COLO668 (cell line): ENCODE data around the gene KIF13A.
"Not testable (repeated sequence)": the region's sequence is repeated elsewhere in the genome, so short reads cannot be mapped to it uniquely, and the experiment has no call there.

Experiments used
- DNase-seq: peaks from one replicate; lab custom pipeline; 2025; ENCODE audit not compliant: unreplicated experiment; lab: John Stamatoyannopoulos, UW

KIF13A gene

DNA sequence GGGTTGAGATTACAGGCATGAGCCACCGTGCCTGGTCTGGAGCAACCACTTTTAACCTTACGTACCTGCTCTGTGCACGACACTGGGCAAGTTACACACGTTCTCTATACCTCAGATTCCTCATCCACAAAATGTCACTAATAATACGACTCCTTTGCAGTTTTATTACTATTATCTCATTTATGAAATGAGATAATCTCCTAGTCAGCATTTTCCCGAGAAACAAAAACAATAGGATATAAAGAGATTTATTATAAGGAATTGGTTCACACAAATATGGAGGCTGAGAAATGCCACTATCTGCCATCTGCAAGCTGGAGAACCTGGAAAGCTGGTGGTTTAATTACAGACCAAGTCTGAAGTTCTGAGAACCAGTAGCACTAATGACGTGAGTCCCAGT lies 12.0 kb upstream of the KIF13A start:
- DNase-seq = no peak

GRCh38 chr6:17998442-17998841 lies 11.0 kb upstream of the KIF13A start:
- DNase-seq = no peak

DNA sequence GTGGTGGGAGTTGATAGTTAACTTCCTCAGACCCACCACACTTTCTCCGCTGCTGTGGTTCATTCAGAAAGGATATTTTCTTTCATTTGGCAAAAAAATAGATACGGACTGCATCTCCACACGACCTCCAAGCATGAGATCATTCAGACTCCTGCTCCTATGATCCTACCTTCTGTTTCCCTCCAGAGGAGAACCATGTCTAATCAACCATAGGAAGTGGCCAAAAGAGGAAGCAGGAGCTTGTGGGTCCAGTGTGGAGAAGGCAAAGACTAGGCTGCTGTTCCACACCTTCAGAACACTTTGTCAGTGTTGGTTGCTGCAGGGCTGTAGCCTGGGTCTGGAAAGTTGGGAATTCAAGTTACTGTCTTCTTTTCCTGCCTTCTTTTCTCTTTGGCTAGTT lies 10.6 kb upstream of the KIF13A start:
- DNase-seq = no peak

DNA sequence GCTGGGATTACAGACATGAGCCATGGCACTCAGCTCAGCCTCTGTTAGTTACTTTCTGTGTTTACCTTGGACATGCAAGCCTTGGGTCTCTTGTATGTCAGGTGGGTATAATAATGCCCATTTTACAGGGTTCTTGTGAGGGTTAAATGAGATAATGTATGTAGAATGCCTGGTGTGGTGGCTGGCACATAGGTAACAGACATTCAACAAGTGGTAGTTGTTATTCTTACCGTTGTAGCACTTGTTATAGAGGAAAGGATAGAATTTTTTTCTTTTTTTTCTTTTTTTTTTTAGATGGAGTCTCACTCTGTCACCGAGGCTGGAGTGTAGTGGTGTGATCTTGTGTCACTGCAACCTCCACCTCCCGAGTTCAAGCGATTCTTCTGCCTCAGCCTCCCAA lies 8.0 kb upstream of the KIF13A start:
- no peak for DNase-seq

DNA sequence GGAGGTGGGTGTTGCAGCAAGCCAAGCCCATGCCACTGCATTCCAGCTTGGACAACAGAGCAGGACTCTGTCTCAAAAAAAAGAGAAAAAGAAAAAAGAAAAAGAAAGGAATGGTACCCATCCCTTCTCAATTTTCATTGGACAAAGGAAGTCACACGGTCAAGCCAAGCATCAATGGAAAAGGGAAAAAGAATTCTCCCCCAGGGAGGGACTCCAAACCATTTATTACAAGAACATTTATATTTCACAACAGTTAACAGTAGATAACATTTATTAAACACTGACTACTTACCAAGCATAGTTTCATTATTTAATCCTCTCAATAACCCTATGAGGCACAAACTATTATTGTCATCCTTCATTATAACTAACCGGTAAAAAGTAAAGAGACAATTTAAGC lies 6.6 kb upstream of the KIF13A start:
- DNase-seq = no peak

DNA sequence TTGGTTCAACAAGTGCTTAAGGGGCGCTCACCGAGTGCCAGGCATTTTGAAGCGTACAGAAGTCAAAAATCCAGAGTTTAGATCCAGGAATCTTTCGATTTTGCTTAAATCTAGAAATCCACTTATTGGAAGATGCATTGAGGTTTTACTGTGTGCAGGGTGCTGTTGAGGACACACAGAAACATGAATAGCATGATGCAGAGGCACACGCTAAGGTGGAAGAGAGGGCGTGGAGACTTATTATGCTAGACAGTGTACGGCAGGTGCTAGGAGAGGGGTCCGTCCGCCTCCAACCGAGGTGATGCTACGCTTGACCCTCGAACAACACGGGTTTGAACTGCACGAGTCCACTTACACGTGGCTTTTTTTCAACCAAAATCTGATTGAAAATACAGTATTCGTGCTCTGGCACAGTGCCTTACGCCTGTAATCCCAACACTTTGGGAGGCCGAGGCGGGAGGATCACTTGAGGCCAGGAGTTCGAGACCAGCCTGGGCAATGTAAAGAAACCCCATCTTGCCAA lies 1.0 kb upstream of the KIF13A start:
- DNase-seq = no peak

GRCh38 chr6:17987697-17988421 lies 424 bp upstream of the KIF13A start:
- peak; percentile 74 for DNase-seq

DNA sequence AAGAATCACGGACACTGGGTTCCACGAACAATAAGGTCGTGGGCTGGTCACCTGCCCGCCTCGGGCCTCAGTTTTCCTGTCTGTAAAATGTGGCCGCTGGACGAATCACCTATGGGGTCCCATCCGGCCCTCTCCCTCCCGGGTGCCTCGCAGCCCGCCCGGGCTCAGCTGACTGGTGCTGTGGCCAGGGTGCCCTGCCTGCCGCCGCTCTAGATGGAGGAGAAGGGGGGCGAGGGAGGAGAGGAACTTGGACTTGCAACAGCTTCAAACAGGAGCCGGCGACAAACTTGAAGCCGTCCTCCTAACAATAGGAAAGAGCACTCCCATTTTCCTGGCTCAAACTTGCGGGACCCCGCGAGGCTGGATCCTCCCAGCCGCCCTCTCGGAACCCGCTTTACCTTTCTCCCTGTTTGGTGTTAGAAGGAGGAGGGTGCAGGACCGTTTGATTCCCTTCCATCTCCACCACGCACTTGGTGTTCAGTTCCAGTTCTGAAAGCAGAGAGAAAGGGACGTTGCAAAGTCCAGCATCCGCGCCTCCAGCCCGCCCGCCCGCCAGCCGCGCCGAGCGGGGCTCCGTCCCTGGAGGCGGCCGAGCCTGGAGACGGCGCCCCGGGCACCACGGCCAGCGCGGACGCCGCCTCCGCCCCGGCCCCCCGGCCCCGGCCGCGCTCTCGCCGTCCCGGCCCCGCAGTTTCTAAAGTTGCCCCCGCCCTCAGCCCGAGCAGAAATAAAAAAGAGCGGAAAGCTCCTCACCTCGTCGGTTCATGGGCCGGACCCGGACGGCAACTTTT lies 584 bp downstream of the KIF13A start:
- DNase-seq = peak; percentile 51

DNA sequence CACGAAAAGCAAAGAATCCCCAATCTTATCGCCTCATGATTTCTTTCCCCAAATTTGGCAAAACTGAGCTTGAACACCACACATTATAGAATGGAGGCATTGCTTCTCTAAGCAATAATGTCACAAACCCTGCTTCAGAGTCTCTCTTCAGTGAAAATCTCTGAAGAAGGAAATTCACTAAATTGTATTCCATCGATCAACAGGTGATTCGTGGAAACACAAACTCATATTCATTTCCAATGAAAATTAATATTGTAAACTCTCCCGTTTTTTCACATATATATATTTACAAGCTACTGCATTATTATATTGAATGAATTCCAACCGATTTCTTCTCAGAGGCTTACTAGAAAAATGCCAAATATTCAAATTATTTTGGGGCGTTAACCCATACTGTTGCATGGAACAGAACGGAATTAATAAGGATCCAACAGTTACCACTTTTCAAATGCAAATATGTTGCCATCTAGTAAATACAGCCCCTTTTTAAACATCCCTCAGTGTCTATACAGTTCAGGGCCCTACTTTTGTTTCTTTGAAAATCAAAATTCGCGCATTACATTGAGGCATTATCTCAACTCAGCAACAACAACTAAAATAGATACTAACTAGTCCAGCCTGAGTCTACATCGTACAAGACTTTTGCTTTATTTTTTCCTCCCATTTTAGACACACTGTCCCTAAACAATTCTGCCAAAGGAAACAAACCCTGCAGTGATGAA lies 1.3 kb downstream of the KIF13A start:
- DNase-seq = no peak

GRCh38 chr6:17984812-17985670 lies 2.4 kb downstream of the KIF13A start:
- DNase-seq = no peak

DNA sequence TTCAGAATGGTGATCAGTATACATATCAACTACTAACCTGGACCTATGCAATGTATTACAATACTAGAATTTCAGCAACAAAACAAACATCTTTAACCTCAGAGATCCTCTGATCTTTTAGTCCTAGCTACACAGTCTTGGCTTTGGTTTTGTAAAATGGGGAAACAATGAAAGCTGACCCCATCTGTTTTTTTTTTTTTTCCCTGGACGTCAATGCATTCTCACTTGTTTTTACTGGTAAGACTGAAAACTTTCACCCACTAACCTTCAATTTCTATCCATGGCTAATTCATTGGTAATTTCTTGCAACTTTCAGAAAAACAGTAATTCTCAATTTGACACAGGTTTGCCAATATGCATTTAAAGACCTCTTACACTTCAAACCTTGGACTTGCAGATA lies 3.0 kb downstream of the KIF13A start:
- DNase-seq = no peak

- no peak for DNase-seq
Observed at GRCh38 chr6:17983730-17984129, 3.7 kb downstream of the KIF13A start.

DNA sequence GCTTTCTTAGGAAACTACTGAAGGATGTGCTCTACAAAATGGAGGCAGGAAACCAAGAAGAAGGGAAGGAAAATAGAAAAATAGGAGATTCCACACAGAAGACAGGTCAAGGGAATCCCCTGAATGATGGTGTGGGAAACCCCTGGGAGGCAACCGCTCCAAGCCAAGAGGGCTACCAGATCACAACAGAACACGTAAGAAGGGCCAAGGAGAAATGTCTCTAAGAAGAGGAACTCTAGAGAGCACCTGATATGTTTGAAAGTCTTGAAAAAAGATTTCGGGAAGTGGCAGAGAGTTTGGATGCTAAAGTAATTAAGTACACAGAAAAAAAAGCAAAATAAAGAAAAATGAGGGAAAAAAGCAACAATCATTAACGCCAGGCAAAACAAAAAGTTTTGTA lies 7.1 kb downstream of the KIF13A start:
- no peak for DNase-seq

DNA sequence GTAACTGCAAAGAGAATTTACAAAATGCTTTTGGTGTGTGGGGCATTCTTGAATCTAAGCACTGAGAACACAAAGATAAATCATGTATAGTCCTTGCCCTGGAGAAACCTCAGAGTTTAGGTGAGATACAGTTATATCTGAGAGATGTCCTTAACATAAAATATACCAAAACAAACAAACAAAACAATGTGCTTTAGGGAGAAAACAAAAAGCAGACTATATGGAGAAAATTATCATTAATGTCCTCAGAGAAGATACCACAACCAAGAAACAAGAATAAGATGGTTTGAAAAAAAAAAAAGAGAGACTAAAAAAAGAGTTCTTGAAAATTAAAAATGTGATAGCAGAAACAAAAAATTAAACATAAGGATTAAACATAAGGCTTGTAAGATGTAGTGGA lies 8.0 kb downstream of the KIF13A start:
- DNase-seq = no peak

GRCh38 chr6:17976258-17976657 lies 11.2 kb downstream of the KIF13A start:
- not testable (repeated sequence) for DNase-seq

DNA sequence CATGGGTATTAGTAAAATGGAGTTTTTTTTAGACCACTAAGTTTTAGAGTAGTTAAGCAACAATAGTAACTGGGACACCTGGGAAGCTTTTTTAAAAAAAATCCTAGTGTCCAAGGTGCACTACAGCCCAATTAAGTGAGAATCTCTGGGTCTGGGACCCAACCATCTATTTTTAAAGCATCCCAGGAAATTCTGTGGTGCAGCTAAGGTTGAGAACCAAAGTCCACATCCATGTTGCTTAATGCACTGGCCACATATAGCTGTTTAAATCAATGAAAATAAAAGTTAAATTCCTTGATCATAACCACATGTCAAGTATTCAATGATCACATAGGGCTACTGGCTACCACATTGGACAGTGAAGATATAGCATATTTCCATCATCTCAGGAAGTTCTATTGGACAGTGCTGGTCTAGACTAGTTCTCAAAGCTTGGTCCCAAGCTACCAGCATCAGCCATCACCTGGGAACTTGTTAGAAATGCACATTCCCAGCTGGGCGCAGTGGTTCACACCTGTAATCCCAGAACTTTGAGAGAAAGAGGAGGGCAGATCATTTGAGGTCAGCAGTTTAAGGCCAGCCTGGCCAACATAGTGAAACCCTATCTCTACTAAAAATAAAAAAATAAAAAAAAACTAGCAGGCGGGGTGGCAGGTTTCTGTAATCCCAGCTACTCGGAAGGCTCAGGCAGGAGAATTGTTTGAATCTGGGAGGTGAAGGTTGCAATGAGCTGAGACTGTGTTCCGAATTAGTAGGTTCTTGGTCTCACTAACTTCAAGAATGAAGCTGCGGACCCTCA lies 12.7 kb downstream of the KIF13A start:
- no peak for DNase-seq

DNA sequence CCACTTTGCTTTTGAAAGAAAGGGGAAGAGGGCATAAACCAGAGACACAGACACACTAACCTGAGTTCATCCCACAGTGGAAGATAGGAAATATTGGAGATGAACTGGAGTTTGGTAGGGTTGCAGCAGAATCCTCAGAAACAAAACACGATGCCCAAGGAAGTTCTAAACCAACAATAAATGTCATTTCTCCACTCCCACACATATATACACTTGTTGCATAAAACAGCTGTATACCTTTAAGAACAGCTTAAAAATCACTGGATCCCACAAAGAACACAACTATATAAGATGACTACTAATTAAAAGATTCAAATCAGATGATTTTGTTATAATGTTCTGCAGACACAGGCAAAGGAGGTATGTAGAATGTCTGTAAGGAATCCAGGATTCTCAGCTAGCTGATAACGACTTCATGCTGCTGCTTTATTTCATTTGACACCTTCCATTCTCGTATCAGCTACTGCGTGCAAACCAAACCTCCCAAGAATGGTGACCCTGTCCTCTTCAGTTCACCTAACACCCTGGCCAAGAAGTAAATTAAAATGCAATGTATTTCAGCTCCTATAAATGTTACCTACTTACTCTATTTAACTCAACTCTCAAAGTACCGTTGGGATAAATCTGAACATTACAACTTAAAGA lies 14.3 kb downstream of the KIF13A start:
- DNase-seq = no peak

DNA sequence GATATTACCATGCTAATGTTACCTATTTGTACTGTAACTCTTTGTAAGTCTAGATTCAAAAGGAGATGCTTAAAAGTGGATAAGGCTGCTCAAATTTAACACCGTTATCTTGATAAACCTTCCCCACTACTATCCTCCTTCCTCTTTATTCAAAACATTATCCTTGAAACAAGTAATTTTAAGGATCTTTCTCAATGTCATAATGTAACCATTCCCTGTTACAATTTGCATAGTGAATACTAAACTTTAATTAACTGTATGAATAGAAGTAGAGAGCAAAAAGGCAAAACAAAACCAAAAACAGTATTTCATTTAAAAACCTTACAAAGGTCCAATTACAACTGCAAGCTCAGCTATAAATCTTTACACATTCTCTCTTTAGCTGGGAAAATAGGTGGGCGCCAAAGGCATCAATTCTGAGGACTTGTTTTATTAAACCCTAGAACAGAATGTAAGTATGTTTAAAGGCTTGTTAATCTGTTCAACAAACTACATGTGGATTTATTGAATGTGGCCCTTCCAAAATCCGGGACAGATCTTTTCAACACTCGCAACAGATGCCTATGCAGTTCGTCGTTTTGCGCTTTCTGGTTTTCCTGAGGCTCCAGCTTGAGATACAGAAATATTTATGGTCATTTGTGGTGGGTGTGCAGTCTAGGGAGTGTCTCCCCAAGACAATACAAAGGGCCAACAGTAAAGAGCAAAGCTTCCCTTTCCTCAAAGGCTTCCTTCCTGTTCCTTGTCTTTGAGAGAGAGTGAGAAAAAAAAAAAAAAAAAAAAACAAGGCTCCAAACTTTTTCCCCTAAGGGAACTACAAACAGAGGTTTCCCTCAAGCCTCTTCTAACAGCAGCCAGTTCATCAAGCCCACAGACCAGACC lies 15.1 kb downstream of the KIF13A start:
- no peak for DNase-seq
